H1 (cell line): ENCODE data around the gene TSPAN9.

Experiments used
- ATF2 ChIP-seq: IDR thresholded peaks from 2 replicates; pipeline ENCODE4 v1.6.1; 2012; ENCODE audit warnings: low read length, inconsistent platforms
- CTCF ChIP-seq, 3 experiments: IDR thresholded peaks; 1 replicate in 2 of 3; 2 replicates in 1 of 3; pipeline versions ENCODE4 v1.5.1 to v1.6.1; 2011; ENCODE audit warnings: low read length in 3 of 3, mild to moderate bottlenecking in 3 of 3, inconsistent platforms in 2 of 3, low read depth in 1 of 3, moderate library complexity in 1 of 3; ENCODE audit not compliant: insufficient read depth in 1 of 3; ENCODE audit errors: control extremely low read depth in 1 of 3
- EZH2 ChIP-seq: fragments of 200-600 bp; sonication (generic); IDR thresholded peaks from 2 replicates; pipeline ENCODE4 v1.7.1; 2012; ENCODE audit warnings: low read depth, mild to moderate bottlenecking, moderate library complexity, low read length, inconsistent platforms; ENCODE audit not compliant: severe bottlenecking
- NANOG ChIP-seq: IDR thresholded peaks from 2 replicates; pipeline ENCODE4 v1.6.1; 2011; ENCODE audit warnings: low read length, low read depth, mild to moderate bottlenecking, inconsistent platforms; ENCODE audit not compliant: insufficient read depth, poor library complexity, severe bottlenecking
- NRF1 ChIP-seq: IDR thresholded peaks from 2 replicates; pipeline ENCODE4 v1.6.1; 2011; ENCODE audit warnings: mild to moderate bottlenecking, low read depth, low read length, improper control_type of control experiment
- POLR2A ChIP-seq, 2 experiments: IDR thresholded peaks; 1 replicate in 1 of 2; 2 replicates in 1 of 2; pipeline ENCODE4 v1.6.1; 2011; ENCODE audit warnings: low read depth in 2 of 2, low read length in 2 of 2, mild to moderate bottlenecking in 2 of 2; ENCODE audit errors: control extremely low read depth in 1 of 2

GRCh38 chr12:3265406-3265805, 188.2 kb downstream of the TSPAN9 start:
- TF ChIP-seq ATF2 (no peak), CTCF (IDR thresholded peaks at IDR 0.05; ENCODE audit: control extremely low read depth in 1 of 3, insufficient read depth in 1 of 3, low read depth in 1 of 3, low read length in 3 of 3) (no peak), EZH2 (no peak), NANOG (no peak), NRF1 (no peak), POLR2A (IDR thresholded peaks at IDR 0.05; ENCODE audit: control extremely low read depth in 1 of 2, low read depth in 2 of 2, low read length in 2 of 2) (no peak)
